HFFc6 (cell line): ENCODE measurements around the gene MED23. TPM values are rescaled to one million over a fixed set of nuclear protein-coding genes. Genes with fewer than 3 reads are reported as not detected.

Experiments used
- DNase-seq: peaks from one replicate; pipeline ENCODE4 v3.0.0-alpha.2; 2018
- H3K27ac Mint-ChIP-seq: 2 replicates; pipeline ENCODE4 v1.8.0; 2020; ENCODE audit warnings: mild to moderate bottlenecking, mixed read lengths
- H3K27me3 Mint-ChIP-seq: 2 replicates; pipeline ENCODE4 v1.8.0; 2021; ENCODE audit warnings: mild to moderate bottlenecking, moderate library complexity, mixed read lengths; ENCODE audit not compliant: insufficient read depth
- H3K36me3 Mint-ChIP-seq: 2 replicates; pipeline ENCODE4 v1.8.0; 2021; ENCODE audit warnings: low read depth, mixed read lengths
- H3K4me1 Mint-ChIP-seq: 2 replicates; pipeline ENCODE4 v1.8.0; 2020; ENCODE audit warnings: low read depth, mixed read lengths
- H3K4me3 Mint-ChIP-seq: 2 replicates; pipeline ENCODE4 v1.8.0; 2020; ENCODE audit warnings: mild to moderate bottlenecking, moderate library complexity, mixed read lengths
- H3K9me3 Mint-ChIP-seq: 2 replicates; pipeline ENCODE4 v1.8.0; 2020; ENCODE audit warnings: mild to moderate bottlenecking, mixed read lengths
- CTCF ChIP-seq: fragments of 200-600 bp; sonication (generic); IDR thresholded peaks from 2 replicates; pipeline ENCODE4 v1.5.0; 2021; ENCODE audit warnings: antibody characterized with exemption, mild to moderate bottlenecking
- total RNA-seq, 6 experiments: library from RNA; stranded (reverse); fragmentation: NEBNext Ultra II Directional; extraction: Animal tissue kit (Norgen Biotek cat#: 25700); gene quantifications; 2 replicates in 1 of 6; 3 replicates in 5 of 6; pipeline ENCODE4 v1.2.3, GENCODE V29; 2021

The MED23 gene
- total RNA-seq, 6 experiments from 2014 or later: 20.5 to 27.3 (median 23.8) TPM

- no peak for DNase-seq
These were observed 63.0 kb downstream of the MED23 start for GRCh38 chr6:131565056-131565455.

GRCh38 chr6:131561925-131562707 is 65.9 kb downstream of the MED23 start:
- no peak overlapping the region for H3K4me3 Mint-ChIP-seq
- H3K9me3 Mint-ChIP-seq: no peaks in the 10 kb centered on the region
- H3K4me1 Mint-ChIP-seq: no peaks in the 10 kb centered on the region
- TF ChIP-seq CTCF: no peak
- no peak overlapping the region for H3K27ac Mint-ChIP-seq
- DNase-seq: no peak
- no peaks in the 10 kb centered on the region for H3K36me3 Mint-ChIP-seq
- H3K27me3 Mint-ChIP-seq: peaks cover 2% of the 10 kb centered on the region

More at GRCh38 chr6:131565056-131565455, 63.0 kb downstream of the MED23 start:
- Mint-ChIP-seq H3K4me1 (no peaks in the 10 kb centered on the region), H3K27ac (no peak overlapping the region), H3K9me3 (no peaks in the 10 kb centered on the region), H3K36me3 (no peaks in the 10 kb centered on the region), H3K4me3 (no peak overlapping the region), H3K27me3 (peaks cover 2% of the 10 kb centered on the region)
- no peak for TF ChIP-seq CTCF

GRCh38 chr6:131558922-131559321 is 69.1 kb downstream of the MED23 start:
- Mint-ChIP-seq H3K9me3 (no peaks in the 10 kb centered on the region), H3K36me3 (no peaks in the 10 kb centered on the region), H3K27ac (no peak overlapping the region), H3K27me3 (peaks cover 2% of the 10 kb centered on the region), H3K4me1 (no peaks in the 10 kb centered on the region), H3K4me3 (no peak overlapping the region)
- no peak for DNase-seq
- TF ChIP-seq CTCF: no peak

- 0 out of 2 replicates have a peak, but pooled peaks cover 2% of the 10 kb centered on the region for H3K27me3 Mint-ChIP-seq
- no peak overlapping the region for H3K4me3 Mint-ChIP-seq
- DNase-seq: no peak
- no peak for TF ChIP-seq CTCF
- H3K9me3 Mint-ChIP-seq: no peaks in the 10 kb centered on the region
- H3K4me1 Mint-ChIP-seq: no peaks in the 10 kb centered on the region
- no peaks in the 10 kb centered on the region for H3K36me3 Mint-ChIP-seq
- no peak overlapping the region for H3K27ac Mint-ChIP-seq
These were observed 72.0 kb downstream of the MED23 start for GRCh38 chr6:131555992-131556391.

- H3K36me3 Mint-ChIP-seq: no peaks in the 10 kb centered on the region
- no peak overlapping the region for H3K4me3 Mint-ChIP-seq
- H3K27ac Mint-ChIP-seq: no peak overlapping the region
- DNase-seq: no peak
- H3K9me3 Mint-ChIP-seq: no peaks in the 10 kb centered on the region
- TF ChIP-seq CTCF: no peak
- H3K27me3 Mint-ChIP-seq: peaks cover 6% of the 10 kb centered on the region
- no peaks in the 10 kb centered on the region for H3K4me1 Mint-ChIP-seq
These were observed 75.5 kb downstream of the MED23 start for GRCh38 chr6:131552572-131552971.
